ENCODE data around the gene SFRP4.

- TF ChIP-seq POLR2A (IDR thresholded peaks at IDR 0.05; ENCODE audit: low read depth, low read length) (no peak), PAX5 (IDR thresholded peaks at IDR 0.05; ENCODE audit: insufficient read depth, low read length, severe bottlenecking) (no peak), POLR2AphosphoS5 (IDR thresholded peaks at IDR 0.05; ENCODE audit: low read depth, low read length) (no peak)
Measured at GRCh38 chr7:37952240-37952639, 35.6 kb upstream of the SFRP4 start.

All from GM12891 (cell line).